NCI-H510A treated with DMSO at 0.1 percent for 48 hours (cell line): ENCODE measurements around the gene TNFRSF25.
A peak's percentile ranks its signal among the peaks of the same experiment; 100 is the strongest.

Source experiments
- DNase-seq: peaks from one replicate; lab custom pipeline; 2025; lab: John Stamatoyannopoulos, UW

The TNFRSF25 gene

DNA sequence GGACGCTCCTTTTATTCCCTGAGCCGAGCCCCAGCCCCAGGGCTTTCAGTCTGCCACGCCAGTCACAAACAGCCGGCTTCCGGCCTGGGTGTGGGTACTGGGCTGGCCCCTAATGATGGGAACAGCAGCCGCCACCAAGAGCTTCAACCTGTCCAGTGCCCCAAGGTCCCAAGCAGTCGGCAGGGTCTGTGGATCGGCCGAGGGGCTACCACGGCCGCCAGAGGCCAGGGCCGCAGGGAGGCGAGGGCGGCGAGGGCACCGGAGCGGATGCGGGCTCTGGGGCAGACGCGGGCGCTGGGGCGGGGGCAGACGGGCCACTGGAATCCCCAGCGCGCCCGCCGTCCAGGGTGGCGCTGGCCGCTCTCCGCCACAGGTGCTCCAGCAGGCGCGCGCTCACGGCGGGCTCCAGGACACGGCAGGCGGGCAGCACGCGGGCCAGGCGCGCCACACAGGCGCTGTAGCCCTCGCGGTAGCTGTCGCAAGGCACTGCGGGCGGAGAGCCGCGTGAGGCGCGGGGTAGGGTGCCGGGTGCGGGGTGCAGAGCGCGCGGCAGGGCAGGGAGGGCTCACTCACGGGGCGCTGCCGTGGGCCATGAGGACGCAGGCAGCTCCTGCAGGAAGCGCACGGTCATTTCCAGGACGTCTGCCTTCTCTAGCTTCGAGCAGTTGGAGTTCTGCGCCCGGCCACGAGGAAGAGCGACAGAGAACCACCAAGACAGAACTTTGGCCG is 47.1 kb downstream of the TNFRSF25 start:
- DNase-seq = no peak

DNA sequence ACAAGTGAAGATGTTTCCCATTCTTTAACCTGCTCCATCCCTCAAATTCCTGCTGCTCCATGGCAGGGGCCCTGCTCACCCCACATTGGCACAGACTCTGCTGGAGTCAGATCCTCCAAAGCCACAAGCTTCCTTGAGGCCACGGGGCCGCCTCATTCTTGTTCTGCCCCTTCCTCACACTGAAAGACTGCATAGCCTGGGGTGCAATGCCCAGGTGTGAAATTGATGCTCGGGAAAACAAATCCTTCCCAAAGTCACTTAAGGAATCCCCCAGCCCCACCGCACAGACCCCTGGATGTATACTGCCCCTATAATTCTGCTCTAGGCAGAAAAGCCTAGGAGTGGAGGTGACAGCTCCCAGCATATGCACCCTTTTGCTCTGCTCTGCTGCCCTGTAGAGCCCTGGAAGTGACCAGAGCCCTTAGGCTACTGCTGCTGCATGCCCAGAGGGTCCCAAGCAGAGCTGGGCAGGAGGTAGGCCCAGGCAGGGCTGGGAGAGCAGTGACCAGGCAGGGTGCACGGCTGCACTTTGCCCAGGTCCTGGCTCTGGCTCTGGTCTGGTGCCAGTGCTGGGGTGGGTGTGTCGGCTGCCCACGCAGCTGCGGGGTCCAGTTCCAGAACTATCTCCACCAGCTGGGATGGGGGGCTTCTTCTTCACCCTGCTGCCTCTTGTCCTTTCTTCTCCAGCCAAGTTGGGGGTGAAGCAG is 47.9 kb downstream of the TNFRSF25 start:
- no peak for DNase-seq

DNA sequence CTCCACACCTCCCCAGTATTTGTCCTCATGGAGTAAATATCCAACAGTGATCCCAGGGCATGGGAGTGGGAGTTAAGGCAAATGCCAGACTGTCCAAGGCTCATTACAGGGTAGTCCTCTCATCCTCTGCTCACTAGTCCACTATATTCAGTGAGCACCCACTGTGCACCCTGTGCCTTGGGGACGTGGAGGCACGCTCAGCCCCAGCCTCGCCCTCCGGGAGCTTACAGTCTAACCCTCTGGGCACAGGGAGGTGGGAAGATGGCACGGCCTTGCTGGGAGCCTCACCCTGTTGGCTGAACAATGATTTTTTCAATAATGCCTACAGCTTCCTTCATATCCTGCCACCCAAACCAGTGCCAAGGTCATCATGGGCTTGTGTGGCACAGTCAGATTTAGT is 49.1 kb downstream of the TNFRSF25 start:
- no peak for DNase-seq

DNA sequence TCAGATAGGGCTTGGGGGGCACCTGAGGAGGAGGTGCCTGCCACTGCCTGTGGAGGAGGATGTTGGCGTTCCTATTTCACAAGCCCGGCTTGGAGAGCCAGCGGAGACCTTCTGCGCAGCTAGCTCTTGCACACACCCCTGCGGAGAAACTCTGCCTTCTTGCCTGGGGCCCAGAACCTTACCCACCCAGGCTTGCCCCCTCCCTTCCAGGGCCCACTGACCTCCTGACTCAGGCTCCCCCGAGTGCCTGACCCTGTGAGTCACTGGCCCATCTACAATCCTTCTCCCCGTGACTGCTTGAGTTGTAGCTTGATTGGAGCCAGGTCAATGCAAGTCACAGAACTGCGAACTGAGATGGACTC is 49.7 kb downstream of the TNFRSF25 start:
- no peak for DNase-seq

DNA sequence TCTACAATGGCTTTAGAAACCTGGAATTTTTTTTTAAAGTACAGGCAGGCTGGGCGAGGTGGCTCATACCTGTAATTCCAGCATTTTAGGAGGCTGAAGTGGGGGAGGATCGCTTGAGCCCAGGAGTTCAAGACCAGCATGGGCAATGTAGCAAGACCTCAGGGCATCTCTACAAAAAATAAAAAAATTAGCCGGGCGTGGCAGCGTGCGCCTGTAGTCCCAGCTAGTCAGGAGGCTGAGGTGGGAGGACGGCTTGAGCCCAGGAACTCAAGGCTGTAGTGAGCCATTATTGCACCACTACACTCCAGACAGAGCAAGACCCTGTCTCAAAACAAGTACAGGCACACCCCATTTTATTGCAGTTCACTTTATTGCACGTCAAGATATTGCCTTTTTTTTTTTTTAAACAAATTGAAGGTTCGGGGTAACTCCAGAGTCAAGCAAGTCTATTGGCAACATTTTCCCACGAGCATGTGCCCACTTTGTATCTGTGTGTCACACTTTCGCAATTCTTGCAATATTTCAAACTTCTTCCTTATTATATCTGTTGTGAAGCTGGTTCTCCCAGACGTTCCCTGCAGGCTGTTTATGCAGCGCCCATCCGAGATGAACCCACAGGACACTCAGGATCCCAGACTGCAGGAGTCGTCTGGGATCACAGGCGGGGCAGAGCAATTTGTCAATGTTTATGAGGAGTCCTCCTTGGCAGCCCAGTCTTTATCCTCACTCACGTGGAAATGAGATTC is 50.9 kb downstream of the TNFRSF25 start:
- DNase-seq = no peak

DNA sequence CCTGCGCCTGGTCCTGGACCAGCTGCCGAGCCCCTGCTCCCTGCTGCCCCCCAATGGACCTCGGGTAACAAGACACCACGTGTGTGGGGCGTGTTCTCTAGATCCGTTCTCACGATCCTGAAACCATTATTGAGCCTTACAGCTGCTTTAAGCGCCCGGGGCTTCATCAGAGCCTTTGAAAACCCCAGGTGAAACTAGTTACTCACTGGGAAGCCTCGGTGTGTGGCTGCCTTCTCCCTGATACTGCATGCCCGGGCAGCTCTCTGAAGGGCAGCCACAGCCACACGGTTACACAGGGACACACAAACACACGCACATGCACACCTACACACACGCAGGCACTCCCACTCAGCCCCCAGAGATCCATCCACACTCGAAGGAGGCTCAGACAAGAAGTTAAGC is 51.5 kb downstream of the TNFRSF25 start:
- DNase-seq = peak; percentile 21

DNA sequence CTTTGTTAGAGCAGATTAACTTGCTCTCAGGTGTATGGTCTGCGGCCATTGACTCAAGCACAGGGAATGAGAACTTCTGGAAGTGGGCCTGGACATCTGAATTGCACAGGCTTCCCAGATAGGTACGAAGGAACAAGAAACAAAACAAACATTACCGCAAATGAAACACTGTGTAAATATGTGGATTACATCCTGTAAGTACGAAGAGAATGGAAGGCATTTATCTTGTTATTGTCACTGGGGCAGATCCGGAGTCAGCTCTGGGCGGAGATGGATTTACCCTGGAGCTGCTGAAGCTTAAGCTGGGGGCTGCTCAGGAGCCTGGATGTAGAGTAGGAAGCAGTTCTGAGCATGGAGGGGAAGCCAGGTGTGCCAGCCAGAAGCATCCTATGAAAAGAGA is 53.1 kb downstream of the TNFRSF25 start:
- DNase-seq = peak; percentile 93
